Lower lobe of right lung (tissue), 2 donors: ENCODE measurements around the gene FAM120B. TPM values are rescaled to one million over a fixed set of nuclear protein-coding genes. Genes with fewer than 3 reads are reported as not detected.
A peak's percentile ranks its signal among the peaks of the same experiment; 100 is the strongest.

ENCODE experiments used
- ATAC-seq, 2 donors: fragments of 200-7000 bp; cut with Tn5 transposase; one replicate each; pipeline ENCODE4 v1.9.1; 2020 to 2022; ENCODE audit warnings: mild to moderate bottlenecking in 2 of 2, moderate library complexity in 2 of 2
- DNase-seq: peaks from one replicate; pipeline ENCODE4 v3.0.0-alpha.2; 2020
- H3K27ac ChIP-seq: fragments of 200-600 bp; one replicate; pipeline ENCODE4 v1.8.0; 2022
- H3K27me3 ChIP-seq: fragments of 200-600 bp; one replicate; pipeline ENCODE4 v1.8.0; 2022; ENCODE audit warnings: low read depth
- H3K36me3 ChIP-seq: fragments of 200-600 bp; one replicate; pipeline ENCODE4 v1.8.0; 2022; ENCODE audit warnings: mild to moderate bottlenecking
- H3K4me1 ChIP-seq: fragments of 200-600 bp; one replicate; pipeline ENCODE4 v1.8.0; 2022
- H3K4me3 ChIP-seq: fragments of 200-600 bp; one replicate; pipeline ENCODE4 v1.8.0; 2022; ENCODE audit warnings: mild to moderate bottlenecking
- H3K9me3 ChIP-seq: fragments of 200-600 bp; one replicate; pipeline ENCODE4 v1.8.0; 2022
- CTCF ChIP-seq: fragments of 200-600 bp; IDR thresholded peaks from one replicate; pipeline ENCODE4 v1.8.0; 2022; ENCODE audit warnings: antibody characterized with exemption, mild to moderate bottlenecking
- intact Hi-C: fragments of 100-400 bp; cut with DNase I; formaldehyde crosslinking; loops from one replicate; pipeline ENCODE4 v1.11.0; 2022
- total RNA-seq: library from RNA; stranded (reverse); fragmentation: NEBNext Ultra II Directional; extraction: Animal tissue kit (Norgen Biotek cat#: 25700); gene quantifications from one replicate; pipeline ENCODE4 v1.2.1, GENCODE V29; 2021
- donor health status: DM: no; HTN: yes; CAD: no; lungs with severe emphysema.

FAM120B gene
- total RNA-seq, 1 donor from 2014 or later: 29.0 TPM

GRCh38 chr6:170270984-170271593 lies 35.5 kb upstream of the FAM120B start:
- ATAC-seq: no peak
- Histone ChIP-seq H3K4me1 (peaks cover 18% of the 10 kb centered on the region), H3K27ac (no peak overlapping the region), H3K4me3 (no peak overlapping the region), H3K27me3 (peaks cover 5% of the 10 kb centered on the region), H3K36me3 (no peaks in the 10 kb centered on the region), H3K9me3 (no peaks in the 10 kb centered on the region)
- intact Hi-C loops: no loop called here
- DNase-seq: peak; percentile 40
- no peak for TF ChIP-seq CTCF

- no peaks in the 10 kb centered on the region for H3K9me3 ChIP-seq
- no peaks in the 10 kb centered on the region for H3K36me3 ChIP-seq
- DNase-seq (peak; percentile 84), ATAC-seq (peak; percentile 64 to 65)
- intact Hi-C loops: no loop called here
- TF ChIP-seq CTCF: no peak
- peak overlapping the region; percentile 41 for H3K4me3 ChIP-seq
- H3K27me3 ChIP-seq: peaks cover 5% of the 10 kb centered on the region
- peaks cover 15% of the 10 kb centered on the region for H3K4me1 ChIP-seq
- H3K27ac ChIP-seq: peak overlapping the region; percentile 41
Observed at GRCh38 chr6:170271771-170272314, 34.7 kb upstream of the FAM120B start.

- peaks cover 5% of the 10 kb centered on the region for H3K27me3 ChIP-seq
- DNase-seq (peak; percentile 45), ATAC-seq (no peak)
- no peaks in the 10 kb centered on the region for H3K36me3 ChIP-seq
- intact Hi-C loops: no loop called here
- no peak for TF ChIP-seq CTCF
- H3K4me3 ChIP-seq: peak overlapping the region; percentile 41
- H3K9me3 ChIP-seq: no peaks in the 10 kb centered on the region
- H3K27ac ChIP-seq: peak overlapping the region; percentile 41
- peaks cover 19% of the 10 kb centered on the region for H3K4me1 ChIP-seq
Observed at GRCh38 chr6:170272341-170273065, 34.1 kb upstream of the FAM120B start.

GRCh38 chr6:170273191-170273590 lies 33.4 kb upstream of the FAM120B start:
- intact Hi-C loops: no loop called here
- no peak overlapping the region for H3K4me3 ChIP-seq
- H3K27me3 ChIP-seq: peaks cover 5% of the 10 kb centered on the region
- H3K9me3 ChIP-seq: no peaks in the 10 kb centered on the region
- peaks cover 26% of the 10 kb centered on the region for H3K4me1 ChIP-seq
- H3K27ac ChIP-seq: no peak overlapping the region
- no peak for TF ChIP-seq CTCF
- DNase-seq (peak; percentile 34), ATAC-seq (no peak)
- no peaks in the 10 kb centered on the region for H3K36me3 ChIP-seq

GRCh38 chr6:170273681-170274080 lies 32.9 kb upstream of the FAM120B start:
- H3K27me3 ChIP-seq: peaks cover 5% of the 10 kb centered on the region
- peak; percentile 31 for DNase-seq
- H3K36me3 ChIP-seq: no peaks in the 10 kb centered on the region
- no peak for TF ChIP-seq CTCF
- intact Hi-C loops: no loop called here
- H3K4me3 ChIP-seq: no peak overlapping the region
- peaks cover 31% of the 10 kb centered on the region for H3K4me1 ChIP-seq
- ATAC-seq: no peak
- no peak overlapping the region for H3K27ac ChIP-seq
- no peaks in the 10 kb centered on the region for H3K9me3 ChIP-seq
